GM12892 (cell line): Measurements from ENCODE around the gene FN1.

Source experiments
- POLR2A ChIP-seq: IDR thresholded peaks from 2 replicates; pipeline ENCODE4 v1.6.1; 2011; ENCODE audit warnings: low read depth, low read length, control low read depth
- POLR2AphosphoS5 ChIP-seq: IDR thresholded peaks from 2 replicates; pipeline ENCODE4 v1.6.1; 2011; ENCODE audit warnings: low read depth, low read length, control low read depth
- TAF1 ChIP-seq: IDR thresholded peaks from 2 replicates; pipeline ENCODE4 v1.6.1; 2011; ENCODE audit warnings: low read depth, mild to moderate bottlenecking, control low read depth, low read length, borderline replicate concordance

DNA sequence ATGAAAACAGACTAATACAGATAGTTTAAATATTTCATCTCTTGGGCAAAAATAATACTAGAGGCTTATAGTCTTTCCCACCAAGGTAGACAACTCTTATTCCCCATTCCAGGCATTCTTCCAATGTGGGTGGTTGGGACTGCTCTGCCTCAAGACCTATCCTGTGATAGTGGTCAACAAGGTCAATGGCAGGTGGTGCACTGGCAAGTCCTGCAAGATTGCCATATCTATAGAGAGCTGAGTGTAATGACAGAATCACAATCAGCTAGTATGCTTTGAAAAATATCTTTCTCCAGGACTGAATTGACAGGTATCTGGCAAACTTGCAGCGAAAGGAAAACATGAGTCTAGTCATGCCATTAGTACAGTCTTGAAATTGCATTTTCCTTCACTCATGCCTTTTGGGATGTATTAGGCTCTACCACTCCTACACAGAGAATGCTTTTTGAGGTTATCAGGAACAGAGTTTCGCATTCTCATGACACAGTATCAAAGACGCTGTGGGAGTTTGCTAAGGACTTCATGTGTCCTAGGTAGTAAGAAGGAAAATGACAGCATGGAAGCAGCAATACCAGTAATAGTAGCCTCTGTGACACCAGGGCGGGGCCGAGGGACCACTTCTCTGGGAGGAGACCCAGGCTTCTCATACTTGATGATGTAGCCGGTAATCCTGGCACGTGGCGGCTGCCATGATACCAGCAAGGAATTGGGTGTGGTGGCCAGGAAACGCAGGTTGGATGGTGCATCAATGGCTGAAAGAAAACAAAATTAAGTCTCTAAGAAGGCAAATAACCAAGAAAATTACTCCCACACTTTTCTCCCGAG is 61.0 kb downstream of the FN1 start:
- TF ChIP-seq POLR2A (no peak), POLR2AphosphoS5 (no peak), TAF1 (no peak)
